ENCODE results near the gene MSH2.
"Not testable (repeated sequence)": the region's sequence is repeated elsewhere in the genome, so short reads cannot be mapped to it uniquely, and the experiment has no call there.

Gene MSH2

GRCh38 chr2:47479863-47480262, 76.9 kb downstream of the MSH2 start:
- no peak for DNase-seq

GRCh38 chr2:47483191-47483590, 80.2 kb downstream of the MSH2 start:
- no peak for DNase-seq

DNA sequence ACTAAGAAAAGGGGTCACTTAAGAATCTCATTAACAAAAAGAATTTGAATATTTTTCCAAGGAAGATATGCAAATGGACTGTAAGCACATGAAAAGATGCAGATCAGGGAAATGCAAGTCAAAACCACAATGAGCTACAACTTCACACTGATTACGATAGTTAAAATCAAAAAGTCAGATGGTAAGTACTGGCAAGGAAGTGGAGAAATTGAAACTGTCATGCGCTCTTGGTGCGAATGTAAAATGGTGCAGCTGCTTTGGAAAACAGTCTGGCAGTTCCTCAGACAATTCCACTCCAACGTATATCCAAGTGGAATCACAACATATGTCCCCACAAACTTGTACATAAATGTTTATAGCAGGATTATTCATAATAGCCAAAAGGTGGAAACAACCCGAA, 81.4 kb downstream of the MSH2 start:
- no peak for DNase-seq

DNA sequence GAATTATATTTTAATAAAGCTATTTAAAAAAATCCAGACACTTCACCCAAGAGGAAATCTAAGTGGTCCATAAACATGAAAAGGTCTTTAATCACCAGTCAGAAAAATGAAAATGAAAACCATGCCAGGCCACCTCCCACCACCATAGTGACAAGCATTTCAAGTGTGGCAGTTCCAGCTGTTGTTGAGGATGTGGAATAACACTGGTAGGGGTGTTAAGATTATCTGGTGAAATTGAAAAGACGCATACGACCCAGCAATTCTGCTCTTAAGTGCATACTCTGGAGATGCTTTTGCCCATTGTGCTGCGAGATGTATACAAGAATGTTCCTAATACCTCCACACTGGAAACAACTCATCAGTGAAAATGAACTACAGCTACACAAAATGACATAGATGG, 82.2 kb downstream of the MSH2 start:
- no peak for DNase-seq

- no peak for DNase-seq
These were observed 82.9 kb downstream of the MSH2 start for GRCh38 chr2:47485751-47486300.

GRCh38 chr2:47486841-47487497, 84.0 kb downstream of the MSH2 start:
- DNase-seq: no peak

- DNase-seq: no peak
These were observed 84.5 kb downstream of the MSH2 start for GRCh38 chr2:47487498-47487875.

DNA sequence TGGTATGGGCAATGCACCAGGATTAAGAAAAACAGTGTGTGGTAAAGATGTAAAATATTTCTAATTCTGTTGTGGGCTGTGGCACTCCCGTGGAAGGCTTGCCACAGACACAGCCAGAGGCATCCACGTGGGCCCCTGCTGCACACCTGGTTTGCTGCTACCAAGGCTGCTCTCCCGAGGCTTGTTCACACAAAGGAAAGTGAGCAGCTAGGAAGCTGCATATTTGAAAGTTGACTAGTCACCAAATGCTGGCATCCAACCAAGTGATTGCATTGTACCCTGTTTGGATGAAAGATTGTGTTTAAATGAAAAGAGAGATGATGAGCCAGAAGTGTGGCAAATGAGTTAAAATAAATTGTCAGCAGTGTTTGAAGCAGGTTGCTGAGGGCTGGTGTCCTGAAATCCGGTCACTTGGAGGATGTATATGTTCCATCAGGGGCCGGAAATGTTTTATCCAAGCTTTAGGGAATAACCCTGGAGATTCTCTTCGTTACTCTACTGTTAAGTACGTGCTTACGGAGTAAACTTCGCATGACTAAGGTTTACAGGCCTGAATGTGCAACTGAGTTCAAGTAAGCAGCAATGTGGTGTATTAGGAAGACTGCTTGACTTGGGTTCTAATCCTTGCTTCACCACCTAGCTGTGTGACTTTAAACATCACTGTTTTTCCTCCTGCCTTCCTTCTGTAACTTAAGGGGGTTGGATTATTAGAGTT, 86.1 kb downstream of the MSH2 start:
- DNase-seq: no peak

DNA sequence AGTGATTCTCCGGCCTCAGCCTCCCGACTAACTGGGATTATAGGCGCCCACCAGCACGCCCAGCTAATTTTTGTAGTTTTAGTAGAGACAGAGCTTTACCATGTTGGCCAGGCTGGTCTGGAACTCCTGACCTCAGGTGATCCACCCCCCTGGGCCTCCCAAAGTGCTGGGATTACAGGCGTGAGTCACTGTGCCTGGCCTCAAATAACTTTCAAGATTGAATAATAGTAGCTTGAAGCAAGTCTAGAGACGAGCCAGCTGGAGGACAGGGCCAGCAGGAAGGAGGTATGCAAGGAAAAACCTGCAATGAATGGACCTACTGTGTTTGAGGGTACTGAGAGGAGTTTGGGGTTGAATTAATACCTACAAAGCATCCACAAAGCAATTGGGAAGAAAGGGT, 87.5 kb downstream of the MSH2 start:
- DNase-seq: no peak

DNA sequence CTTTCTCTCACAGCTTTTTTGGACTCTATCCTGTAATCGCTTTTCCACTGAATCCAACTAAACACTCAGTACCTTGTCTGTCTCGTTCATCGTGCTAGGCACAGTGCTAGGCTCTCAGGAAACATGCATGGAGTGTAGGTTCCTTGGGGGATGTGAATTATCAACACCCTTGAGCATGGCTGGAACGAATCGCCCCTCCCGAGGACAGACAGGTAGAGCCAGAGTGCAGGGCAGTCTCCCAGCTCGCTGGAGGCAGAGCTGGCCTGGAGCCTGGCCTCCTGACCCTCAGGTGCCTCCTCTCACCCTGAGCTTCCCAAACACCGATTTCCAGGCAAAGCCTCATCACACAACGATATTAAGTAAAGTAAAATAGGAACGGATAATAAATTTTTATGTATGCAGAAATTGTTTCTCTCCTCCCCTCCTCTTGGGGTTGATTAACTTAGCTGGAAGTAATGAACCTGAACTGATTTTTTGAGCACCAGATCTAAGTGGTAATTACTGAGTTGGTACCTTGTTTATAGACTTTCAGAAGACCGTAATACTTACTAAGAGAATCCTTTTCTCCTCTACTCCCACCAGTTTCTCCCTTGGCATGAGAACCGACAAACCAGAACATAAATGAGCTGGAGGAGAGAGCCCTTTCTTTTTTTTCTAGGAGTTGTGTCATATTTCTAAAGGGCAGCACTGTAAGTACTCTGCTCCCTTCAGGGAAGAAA, 90.5 kb downstream of the MSH2 start:
- DNase-seq: no peak

- DNase-seq: no peak
These were observed 91.5 kb downstream of the MSH2 start for GRCh38 chr2:47494267-47495130.

DNA sequence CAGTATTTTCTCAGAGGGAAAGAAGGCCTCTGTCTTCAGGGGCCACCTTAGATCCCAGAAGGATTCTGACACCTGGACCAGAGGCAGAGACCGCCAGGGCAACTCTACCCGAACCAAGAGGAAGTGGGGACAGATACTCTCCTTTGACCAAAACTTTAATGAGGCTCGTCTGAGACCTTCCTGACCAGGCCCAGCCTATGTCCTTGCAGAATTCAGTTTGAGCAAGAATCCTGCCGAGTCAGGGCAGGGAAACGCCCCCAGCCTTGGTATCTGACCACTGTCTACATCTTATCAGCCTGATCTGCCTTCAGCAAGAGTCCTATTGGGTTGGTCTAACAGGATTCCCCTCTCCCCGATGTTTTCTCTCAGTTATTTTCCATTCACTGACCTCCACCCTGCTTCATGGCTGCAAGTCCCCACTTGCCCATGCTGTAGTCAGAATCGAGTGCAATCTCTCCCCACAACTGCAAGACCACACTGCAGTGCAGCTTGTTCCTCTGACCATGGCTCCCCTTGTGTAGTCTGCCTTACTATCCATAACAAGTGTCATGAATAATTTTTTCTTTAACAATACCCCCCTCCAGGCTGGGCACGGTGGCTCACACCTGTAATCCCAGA, 95.0 kb downstream of the MSH2 start:
- no peak for DNase-seq

DNA sequence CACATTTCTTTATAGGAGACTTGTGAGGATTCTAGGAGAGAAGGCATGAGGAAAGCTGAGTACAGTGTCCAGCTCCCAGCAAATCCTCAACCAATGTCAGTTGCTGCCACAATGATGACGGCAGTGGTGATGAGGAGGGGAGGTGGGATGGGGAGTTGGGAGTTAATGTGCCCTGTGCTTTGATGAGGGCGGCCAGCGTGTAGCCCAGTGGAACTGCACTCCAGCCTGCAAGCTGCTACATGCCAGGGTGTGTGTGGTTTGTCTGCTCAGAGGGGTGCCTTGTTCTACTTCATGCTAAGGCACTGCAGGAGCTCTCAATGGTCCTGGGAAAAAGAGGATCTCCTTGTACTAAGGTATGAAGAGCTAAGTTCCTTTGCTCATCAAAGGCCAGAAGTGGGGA, 96.1 kb downstream of the MSH2 start:
- DNase-seq: no peak

DNA sequence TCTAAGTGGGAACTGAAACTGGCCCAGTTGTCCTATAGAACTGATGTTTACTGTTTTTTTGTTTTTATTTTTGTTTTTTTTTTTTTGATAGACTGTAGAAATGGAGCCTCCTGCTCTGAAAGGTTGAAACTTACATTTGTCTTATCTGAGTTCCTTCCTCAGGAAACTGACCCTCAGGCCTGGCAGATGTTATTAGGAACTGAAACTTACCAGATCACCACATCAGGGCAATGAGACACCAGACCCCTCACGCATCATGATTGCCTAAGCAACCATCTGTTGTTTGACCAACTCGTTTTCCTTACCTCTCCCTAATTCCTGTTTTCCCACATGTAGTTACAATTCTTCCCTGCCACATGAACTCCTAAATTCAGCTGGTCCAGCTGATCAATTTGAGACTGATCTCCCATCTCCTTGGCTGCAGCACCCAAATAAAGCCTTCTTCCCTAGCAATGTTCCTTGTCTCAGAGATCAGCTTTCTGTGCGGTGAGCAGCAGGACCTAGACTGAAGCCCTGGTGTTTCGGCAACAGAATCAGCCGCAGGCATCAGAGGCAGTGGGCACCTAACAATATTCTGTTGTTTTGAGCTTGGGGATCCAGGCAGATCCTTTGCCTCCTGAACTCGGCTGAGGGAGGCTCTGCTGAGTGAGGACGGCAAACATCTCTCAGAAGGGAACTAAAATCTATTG, 96.8 kb downstream of the MSH2 start:
- DNase-seq: no peak

DNA sequence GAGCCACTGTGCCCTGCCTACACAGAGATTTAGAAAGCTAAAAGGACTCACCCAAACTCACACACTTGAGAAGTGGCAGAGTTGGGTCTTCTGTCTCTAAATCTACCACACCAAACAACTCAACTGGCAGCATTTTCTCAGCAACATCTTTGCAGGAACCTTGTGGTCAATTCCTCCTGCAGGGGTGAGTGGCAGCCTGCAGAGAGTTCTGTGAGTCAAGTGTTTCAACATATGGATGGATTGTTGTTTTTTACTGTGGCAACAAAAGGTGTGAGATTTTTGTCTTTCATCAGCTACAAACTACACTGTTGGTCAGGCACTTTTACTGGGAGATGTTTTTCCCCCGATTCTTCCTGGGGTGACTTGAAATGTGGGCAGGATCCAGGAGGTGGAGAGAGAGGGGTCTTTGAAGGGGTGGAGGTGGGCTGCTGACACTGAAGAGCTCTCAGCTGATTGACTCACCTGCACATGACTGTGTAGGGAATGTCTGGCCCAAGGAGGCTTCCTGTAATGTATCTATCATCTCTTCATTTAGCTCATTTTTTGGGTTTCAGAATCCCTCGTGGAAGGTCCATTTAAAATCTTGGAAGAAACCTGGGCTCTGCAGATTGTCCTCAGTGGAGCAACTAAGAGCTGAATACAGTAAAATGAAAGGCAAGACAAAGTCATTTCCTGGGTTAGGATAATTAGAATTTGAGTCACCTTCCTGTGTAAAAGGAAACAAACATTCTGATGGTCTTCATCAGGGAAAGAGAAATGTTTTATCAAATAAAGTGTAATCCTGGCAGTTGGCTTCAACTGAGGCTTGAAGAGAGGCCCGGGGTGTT, 98.6 kb downstream of the MSH2 start:
- no peak for DNase-seq

GRCh38 chr2:47502498-47502897, 99.5 kb downstream of the MSH2 start:
- DNase-seq: not testable (repeated sequence)

GRCh38 chr2:47503481-47504070, 100.6 kb downstream of the MSH2 start:
- DNase-seq: no peak

GRCh38 chr2:47504174-47504810, 101.3 kb downstream of the MSH2 start:
- no peak for DNase-seq
